ENCODE results near the gene GPAM. TPM values are rescaled to one million over a fixed set of nuclear protein-coding genes. Genes with fewer than 3 reads are reported as not detected.
A peak's percentile ranks its signal among the peaks of the same experiment; 100 is the strongest.

The GPAM gene
- total RNA-seq, 1 experiment from 2014 or later = 16.0 TPM

GRCh38 chr10:112137154-112137987 is 46.2 kb downstream of the GPAM start:
- H3T11ph ChIP-seq (ENCODE audit: low read length) = no peak overlapping the region
- WGBS (ENCODE audit: extremely low coverage, insufficient read length, low lambda C conversion rate) = no CpG with 5 or more reads among the region's 13 CpGs
- H2BK12ac ChIP-seq (ENCODE audit: insufficient read length, low read depth, low read length) = no peak overlapping the region
- no peaks in the 10 kb centered on the region for H3K4me1 ChIP-seq (ENCODE audit: insufficient read depth, low read length)
- H2AFZ ChIP-seq (ENCODE audit: low read length) = no peak overlapping the region
- no peaks in the 10 kb centered on the region for H3K27me3 ChIP-seq (ENCODE audit: insufficient read depth, low read length)
- H3K14ac ChIP-seq (ENCODE audit: insufficient read depth, low read length) = no peak overlapping the region
- Mint-ChIP-seq H3K9me3 (no peaks in the 10 kb centered on the region; a peak in 1 of 5 replicates), H3K27ac (no peak overlapping the region; a peak in 1 of 7 replicates), H3K4me1 (peaks cover 11 to 15% of the 10 kb centered on the region in 2 experiments), H3K27me3 (ENCODE audit: low read depth) (peaks cover 2% of the 10 kb centered on the region; the same call in 1 of the 2 replicates), H3K4me3 (no peak overlapping the region), H3K36me3 (ENCODE audit: insufficient read depth in 1 of 3, low read depth in 3 of 3) (no peaks in the 10 kb centered on the region; a peak in 2 of 7 replicates)
- H4K91ac ChIP-seq (ENCODE audit: insufficient read length, low read depth, low read length) = no peak overlapping the region
- no peak overlapping the region for H3K56ac ChIP-seq (ENCODE audit: insufficient read length, low read depth, low read length)
- no peaks in the 10 kb centered on the region for H3K79me2 ChIP-seq (ENCODE audit: insufficient read depth, low read length)
- no peak overlapping the region for H3K18ac ChIP-seq (ENCODE audit: insufficient read length, low read depth, low read length)
- H2BK20ac ChIP-seq (ENCODE audit: low read depth, low read length, poor library complexity, severe bottlenecking) = no peak overlapping the region
- no peak overlapping the region for H4K8ac ChIP-seq (replicated peaks; ENCODE audit: insufficient read length, low read depth, low read length)
- no peak overlapping the region for H3K9ac ChIP-seq (ENCODE audit: extremely low read depth, insufficient read length, low read length)
- H4K5ac ChIP-seq (ENCODE audit: insufficient read length, low read depth, low read length) = no peak overlapping the region
- no peaks in the 10 kb centered on the region for H3K9me3 ChIP-seq (ENCODE audit: control insufficient read depth, low read depth, low read length)
- no peak overlapping the region for H2BK5ac ChIP-seq (ENCODE audit: insufficient read length, low read length)
- H3K79me1 ChIP-seq (ENCODE audit: insufficient read depth, low read depth, low read length, poor library complexity, severe bottlenecking) = no peaks in the 10 kb centered on the region
- H2AK5ac ChIP-seq (ENCODE audit: insufficient read length, low read length) = no peak overlapping the region
- H3K23ac ChIP-seq (ENCODE audit: insufficient read length, low read depth, low read length) = no peak overlapping the region
- H3K4ac ChIP-seq (ENCODE audit: low read depth, low read length) = no peak overlapping the region
- no peak overlapping the region for H3K27ac ChIP-seq (ENCODE audit: insufficient read length, low read depth, low read length)
- TF ChIP-seq, protein P1, sequence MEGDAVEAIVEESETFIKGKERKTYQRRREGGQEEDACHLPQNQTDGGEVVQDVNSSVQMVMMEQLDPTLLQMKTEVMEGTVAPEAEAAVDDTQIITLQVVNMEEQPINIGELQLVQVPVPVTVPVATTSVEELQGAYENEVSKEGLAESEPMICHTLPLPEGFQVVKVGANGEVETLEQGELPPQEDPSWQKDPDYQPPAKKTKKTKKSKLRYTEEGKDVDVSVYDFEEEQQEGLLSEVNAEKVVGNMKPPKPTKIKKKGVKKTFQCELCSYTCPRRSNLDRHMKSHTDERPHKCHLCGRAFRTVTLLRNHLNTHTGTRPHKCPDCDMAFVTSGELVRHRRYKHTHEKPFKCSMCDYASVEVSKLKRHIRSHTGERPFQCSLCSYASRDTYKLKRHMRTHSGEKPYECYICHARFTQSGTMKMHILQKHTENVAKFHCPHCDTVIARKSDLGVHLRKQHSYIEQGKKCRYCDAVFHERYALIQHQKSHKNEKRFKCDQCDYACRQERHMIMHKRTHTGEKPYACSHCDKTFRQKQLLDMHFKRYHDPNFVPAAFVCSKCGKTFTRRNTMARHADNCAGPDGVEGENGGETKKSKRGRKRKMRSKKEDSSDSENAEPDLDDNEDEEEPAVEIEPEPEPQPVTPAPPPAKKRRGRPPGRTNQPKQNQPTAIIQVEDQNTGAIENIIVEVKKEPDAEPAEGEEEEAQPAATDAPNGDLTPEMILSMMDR (conservative IDR thresholded peaks at IDR 0.05) = peak; percentile 96
- H2BK15ac ChIP-seq (ENCODE audit: low read depth, low read length) = no peak overlapping the region
- peak; percentile 91 for DNase-seq
- no peaks in the 10 kb centered on the region for H3K23me2 ChIP-seq (ENCODE audit: insufficient read length, low read depth, low read length, poor library complexity, severe bottlenecking)
- no peaks in the 10 kb centered on the region for H4K20me1 ChIP-seq (ENCODE audit: control insufficient read depth, insufficient read depth, insufficient read length)
- no peak overlapping the region for H2BK120ac ChIP-seq (ENCODE audit: low read depth, low read length, poor library complexity, severe bottlenecking)
- H3K4me2 ChIP-seq (ENCODE audit: insufficient read depth, insufficient read length, low read length) = no peak overlapping the region

All from H9 (cell line).